Measurements from ENCODE around the gene ZNF575.

DNA sequence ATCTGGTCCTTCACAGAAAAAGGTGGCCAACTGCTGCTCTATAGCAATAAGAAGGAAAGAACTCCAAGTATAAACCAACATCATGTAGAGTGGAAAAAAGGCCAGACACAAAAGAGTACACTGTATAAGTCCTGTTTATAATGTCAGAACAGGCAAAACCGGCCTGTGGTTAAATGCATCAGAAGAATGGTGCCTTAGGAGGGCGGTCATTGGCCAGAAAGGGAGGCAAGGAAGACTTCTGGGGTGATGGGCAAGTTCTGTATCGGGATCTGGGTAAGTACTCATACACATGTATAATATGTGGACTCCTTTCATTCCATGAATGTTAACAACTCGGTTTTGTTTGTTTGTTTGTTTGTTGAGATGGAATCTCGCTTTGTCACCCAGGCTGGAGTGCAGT lies 10.1 kb upstream of the ZNF575 start:
- TF ChIP-seq, protein P1, sequence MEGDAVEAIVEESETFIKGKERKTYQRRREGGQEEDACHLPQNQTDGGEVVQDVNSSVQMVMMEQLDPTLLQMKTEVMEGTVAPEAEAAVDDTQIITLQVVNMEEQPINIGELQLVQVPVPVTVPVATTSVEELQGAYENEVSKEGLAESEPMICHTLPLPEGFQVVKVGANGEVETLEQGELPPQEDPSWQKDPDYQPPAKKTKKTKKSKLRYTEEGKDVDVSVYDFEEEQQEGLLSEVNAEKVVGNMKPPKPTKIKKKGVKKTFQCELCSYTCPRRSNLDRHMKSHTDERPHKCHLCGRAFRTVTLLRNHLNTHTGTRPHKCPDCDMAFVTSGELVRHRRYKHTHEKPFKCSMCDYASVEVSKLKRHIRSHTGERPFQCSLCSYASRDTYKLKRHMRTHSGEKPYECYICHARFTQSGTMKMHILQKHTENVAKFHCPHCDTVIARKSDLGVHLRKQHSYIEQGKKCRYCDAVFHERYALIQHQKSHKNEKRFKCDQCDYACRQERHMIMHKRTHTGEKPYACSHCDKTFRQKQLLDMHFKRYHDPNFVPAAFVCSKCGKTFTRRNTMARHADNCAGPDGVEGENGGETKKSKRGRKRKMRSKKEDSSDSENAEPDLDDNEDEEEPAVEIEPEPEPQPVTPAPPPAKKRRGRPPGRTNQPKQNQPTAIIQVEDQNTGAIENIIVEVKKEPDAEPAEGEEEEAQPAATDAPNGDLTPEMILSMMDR (conservative IDR thresholded peaks at IDR 0.05): no peak
- no peak for TF ChIP-seq ZFX (IDR thresholded peaks at IDR 0.05)

Measured in C4-2B (cell line).